Gastroesophageal sphincter (tissue), 3 donors: ENCODE results near the gene HNRNPD.

ENCODE experiments used
- CTCF ChIP-seq, 4 experiments: fragments of 200-600 bp in 2 of 4; fragments of 450-650 bp in 2 of 4; sonication (generic) in 1 of 4; IDR thresholded peaks; one replicate each; pipeline ENCODE4 v1.5.1; 2017 to 2019; ENCODE audit warnings: antibody characterized with exemption in 4 of 4, mild to moderate bottlenecking in 2 of 4, moderate library complexity in 2 of 4
- EP300 ChIP-seq: sonication (generic); formaldehyde crosslinking; IDR thresholded peaks from one replicate; pipeline ENCODE4 v1.6.1; 2017; ENCODE audit warnings: antibody characterized with exemption, mild to moderate bottlenecking
- POLR2A ChIP-seq, 2 donors: fragments of 450-650 bp; IDR thresholded peaks; one replicate each; pipeline ENCODE4 v1.6.1; 2017; ENCODE audit warnings: antibody characterized with exemption in 2 of 2, mild to moderate bottlenecking in 2 of 2, moderate library complexity in 1 of 2
- POLR2AphosphoS5 ChIP-seq: sonication (generic); formaldehyde crosslinking; IDR thresholded peaks from one replicate; pipeline ENCODE4 v1.6.1; 2017; ENCODE audit warnings: antibody characterized with exemption

GRCh38 chr4:82372517-82373485 is 990 bp downstream of the HNRNPD start:
- no peak for TF ChIP-seq POLR2AphosphoS5
- no peak for TF ChIP-seq CTCF (IDR thresholded peaks at IDR 0.05)
- no peak for TF ChIP-seq POLR2A (IDR thresholded peaks at IDR 0.05)
- no peak for TF ChIP-seq EP300
